ENCODE data around the gene LHPP. TPM values are rescaled to one million over a fixed set of nuclear protein-coding genes. Genes with fewer than 3 reads are reported as not detected.

Gene LHPP
- total RNA-seq, 1 donor from 2014 or later, result 22.9 TPM

DNA sequence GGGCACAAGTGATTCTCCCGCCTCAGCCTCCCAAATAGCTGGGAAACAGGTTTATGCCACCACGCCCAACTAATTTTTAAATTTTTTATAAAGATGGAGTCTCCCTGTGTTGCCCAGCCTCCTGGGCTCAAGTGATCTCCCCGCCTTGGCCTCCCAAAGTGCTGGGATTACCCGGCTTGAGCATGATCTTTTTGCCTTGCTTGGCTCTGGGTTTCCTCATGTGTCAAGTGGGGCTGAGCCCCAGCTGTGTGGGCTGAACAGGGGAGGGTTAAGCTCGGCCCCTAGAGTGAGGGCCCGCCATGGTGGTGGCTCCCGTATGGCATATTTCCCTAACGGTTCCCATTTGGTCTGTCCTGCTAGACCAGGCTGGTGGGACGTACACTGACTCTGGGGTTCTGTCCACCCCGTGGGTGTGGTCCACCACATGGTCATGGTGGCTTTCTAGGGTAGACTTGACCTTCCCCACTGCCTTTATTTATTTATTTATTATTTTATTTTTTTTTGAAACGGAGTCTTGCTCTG is 66.3 kb downstream of the LHPP start:
- DNase-seq, result no peak
- H3K27ac Mint-ChIP-seq, result no peak overlapping the region
- no peaks in the 10 kb centered on the region for H3K27me3 Mint-ChIP-seq
- no peaks in the 10 kb centered on the region for H3K36me3 Mint-ChIP-seq (ENCODE audit: low read depth)
- no peak for ATAC-seq (ENCODE audit: low read depth)
- no peaks in the 10 kb centered on the region for H3K9me3 Mint-ChIP-seq
- H3K4me1 Mint-ChIP-seq, result peaks cover 45% of the 10 kb centered on the region
- no peak for TF ChIP-seq CTCF (IDR thresholded peaks at IDR 0.05)
- no peak overlapping the region for H3K4me3 Mint-ChIP-seq
- POLR2A ChIA-PET, result interaction anchor here (1.3 kb wide), 1 partner anchor 21 kb away, joined by 3 read pairs; no protein-coding TSS in a partner anchor
- CTCF ChIA-PET, result interaction anchor here (5.7 to 15.9 kb wide), 2 partner anchors 214 to 220 kb away, joined by 63 to 307 read pairs; partner anchors contain the start of gene FAM53B
- intact Hi-C loops (cut with micrococcal nuclease), result no loop called here

DNA sequence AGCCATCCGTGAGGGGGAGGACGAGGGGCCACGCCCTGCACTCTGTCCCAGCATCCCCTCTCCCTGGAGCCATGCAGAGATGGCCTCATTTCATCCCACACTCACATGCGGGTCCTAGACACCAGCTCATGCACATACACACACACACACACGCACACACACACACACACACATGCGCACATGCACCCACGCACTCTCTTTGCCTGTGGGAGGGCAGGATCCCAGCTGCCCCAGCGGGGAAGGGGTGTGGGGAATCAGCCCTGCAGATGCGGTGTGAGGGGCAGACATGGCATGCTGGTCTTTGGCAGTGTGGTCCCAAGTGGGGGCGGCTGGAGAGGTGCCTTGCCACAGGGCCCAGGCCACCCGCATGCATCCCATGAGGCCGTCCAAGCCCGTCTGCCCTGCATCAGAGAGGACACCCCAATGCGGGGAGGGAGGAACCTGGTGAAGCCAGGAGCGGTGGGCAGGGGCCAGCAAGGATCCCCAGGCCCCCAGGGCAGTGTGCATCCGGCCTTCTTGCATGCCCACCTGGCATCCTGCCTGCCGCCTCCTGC is 68.1 kb downstream of the LHPP start:
- CTCF ChIA-PET, result interaction anchor here (0.7 to 15.9 kb wide), 15 partner anchors 10 to 535 kb away, joined by 3 to 307 read pairs (median 5); partner anchors contain the start of gene FAM53B
- Mint-ChIP-seq H3K9me3 (no peaks in the 10 kb centered on the region), H3K36me3 (ENCODE audit: low read depth) (no peaks in the 10 kb centered on the region), H3K4me3 (no peak overlapping the region), H3K27ac (no peak overlapping the region), H3K27me3 (no peaks in the 10 kb centered on the region), H3K4me1 (peaks cover 51% of the 10 kb centered on the region)
- no peak for TF ChIP-seq CTCF (IDR thresholded peaks at IDR 0.05)
- POLR2A ChIA-PET, result interaction anchor here (0.7 to 2.6 kb wide), 8 partner anchors 9 to 262 kb away, joined by 3 to 25 read pairs (median 4); partner anchors contain the start of gene EEF1AKMT2
- DNase-seq (no peak), ATAC-seq (ENCODE audit: low read depth) (no peak)
- intact Hi-C loops (cut with micrococcal nuclease), result loop anchor here (1.0 to 10.0 kb wide), 6 partner anchors 212 to 537 kb away; no protein-coding TSS in a partner anchor

GRCh38 chr10:124530215-124530665 is 68.6 kb downstream of the LHPP start:
- Mint-ChIP-seq H3K4me1 (peaks cover 56% of the 10 kb centered on the region), H3K27ac (peak overlapping the region; percentile 71), H3K4me3 (no peak overlapping the region), H3K9me3 (no peaks in the 10 kb centered on the region), H3K27me3 (no peaks in the 10 kb centered on the region), H3K36me3 (ENCODE audit: low read depth) (no peaks in the 10 kb centered on the region)
- ATAC-seq (ENCODE audit: low read depth), result peak; percentile 91
- DNase-seq, result peak; percentile 86
- intact Hi-C loops (cut with micrococcal nuclease), result loop anchor here (1.0 to 10.0 kb wide), 6 partner anchors 211 to 538 kb away; no protein-coding TSS in a partner anchor
- CTCF ChIA-PET, result interaction anchor here (0.5 to 15.9 kb wide), 17 partner anchors 9 to 536 kb away, joined by 3 to 307 read pairs (median 4); partner anchors contain the start of genes ABRAXAS2 and FAM53B
- POLR2A ChIA-PET, result interaction anchor here (0.7 to 2.6 kb wide), 8 partner anchors 8 to 261 kb away, joined by 3 to 25 read pairs (median 4); partner anchors contain the start of gene EEF1AKMT2
- no peak for TF ChIP-seq CTCF (IDR thresholded peaks at IDR 0.05)

DNA sequence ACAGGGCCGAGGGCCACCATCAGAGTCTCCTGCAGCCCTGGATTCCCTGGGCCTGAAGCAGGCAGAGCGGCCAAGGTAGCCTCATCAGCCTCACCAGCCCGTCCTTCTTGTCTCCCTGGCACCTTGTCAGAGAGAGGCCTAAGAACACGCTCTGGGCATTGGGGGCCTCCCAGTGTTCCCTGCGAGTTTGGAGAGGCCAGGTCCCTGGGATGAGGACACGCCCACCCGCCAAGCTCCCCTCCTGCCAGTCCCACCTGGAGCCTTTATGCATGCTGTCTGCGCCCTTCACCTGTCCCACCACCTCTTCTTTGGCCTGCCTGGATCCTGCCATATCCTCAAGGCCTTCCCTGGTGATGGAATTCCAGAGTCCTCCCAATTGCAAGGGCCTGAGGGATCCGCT is 69.2 kb downstream of the LHPP start:
- intact Hi-C loops (cut with micrococcal nuclease), result loop anchor here (1.0 to 10.0 kb wide), 6 partner anchors 210 to 539 kb away; no protein-coding TSS in a partner anchor
- H3K4me1 Mint-ChIP-seq, result peaks cover 62% of the 10 kb centered on the region
- no peak for DNase-seq
- no peaks in the 10 kb centered on the region for H3K27me3 Mint-ChIP-seq
- ChIA-PET POLR2A (interaction anchor here (0.7 to 2.6 kb wide), 7 partner anchors 7 to 261 kb away, joined by 3 to 25 read pairs (median 6); partner anchors contain the start of gene EEF1AKMT2), CTCF (interaction anchor here (0.5 to 15.9 kb wide), 17 partner anchors 9 to 536 kb away, joined by 3 to 307 read pairs (median 4); partner anchors contain the start of genes ABRAXAS2 and FAM53B)
- H3K4me3 Mint-ChIP-seq, result no peak overlapping the region
- no peaks in the 10 kb centered on the region for H3K36me3 Mint-ChIP-seq (ENCODE audit: low read depth)
- no peak for TF ChIP-seq CTCF (IDR thresholded peaks at IDR 0.05)
- H3K9me3 Mint-ChIP-seq, result no peaks in the 10 kb centered on the region
- ATAC-seq (ENCODE audit: low read depth), result no peak
- no peak overlapping the region for H3K27ac Mint-ChIP-seq

Measured in activated B cell treated with CpG ODN at 0.5 μM for 24 hours (primary cell).